HG02973 (cell line): ENCODE results near the gene COL4A1.
"Not testable (repeated sequence)": the region's sequence is repeated elsewhere in the genome, so short reads cannot be mapped to it uniquely, and the experiment has no call there.

ENCODE experiments used
- ATAC-seq: cut with Tn5 transposase; IDR thresholded peaks from one replicate; pipeline ENCODE4 v1.9.1; 2021; ENCODE audit warnings: moderate library complexity; ENCODE audit not compliant: unreplicated experiment

The COL4A1 gene

DNA sequence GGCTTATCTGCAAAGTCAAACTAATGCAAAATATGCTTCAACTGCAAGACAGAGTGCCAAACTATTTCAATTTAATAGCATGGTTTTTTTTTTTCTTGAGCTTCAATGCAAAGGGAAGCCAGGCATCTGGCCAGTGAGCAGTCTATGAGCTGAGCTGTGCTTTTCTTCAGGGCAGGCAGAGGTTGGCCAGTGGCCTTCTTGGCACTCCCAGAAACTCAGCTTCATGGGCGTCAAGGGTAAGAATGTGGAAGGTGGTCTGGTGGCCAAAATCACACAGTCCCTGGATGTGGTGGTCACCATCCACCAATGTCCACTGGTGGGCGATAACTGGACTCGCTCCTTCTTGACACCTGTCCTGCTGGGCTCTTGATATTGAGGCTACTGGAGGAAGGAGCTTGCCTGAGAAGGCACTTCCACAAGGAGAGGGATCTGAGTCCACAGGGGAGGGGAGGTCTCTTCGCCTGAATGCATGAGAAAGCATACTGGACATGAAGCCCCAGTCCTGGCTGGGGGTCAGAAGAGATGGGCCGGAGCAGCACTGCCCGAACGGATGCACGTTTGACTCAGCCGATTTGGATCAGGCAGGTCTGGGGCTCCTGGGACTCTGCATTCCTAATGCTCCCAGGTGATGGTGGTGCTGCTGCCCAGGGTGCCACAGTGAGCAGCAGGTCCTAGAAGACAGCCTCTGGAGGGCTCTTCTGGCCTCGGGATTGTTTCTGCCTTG lies 17.2 kb upstream of the COL4A1 start:
- ATAC-seq = no peak

DNA sequence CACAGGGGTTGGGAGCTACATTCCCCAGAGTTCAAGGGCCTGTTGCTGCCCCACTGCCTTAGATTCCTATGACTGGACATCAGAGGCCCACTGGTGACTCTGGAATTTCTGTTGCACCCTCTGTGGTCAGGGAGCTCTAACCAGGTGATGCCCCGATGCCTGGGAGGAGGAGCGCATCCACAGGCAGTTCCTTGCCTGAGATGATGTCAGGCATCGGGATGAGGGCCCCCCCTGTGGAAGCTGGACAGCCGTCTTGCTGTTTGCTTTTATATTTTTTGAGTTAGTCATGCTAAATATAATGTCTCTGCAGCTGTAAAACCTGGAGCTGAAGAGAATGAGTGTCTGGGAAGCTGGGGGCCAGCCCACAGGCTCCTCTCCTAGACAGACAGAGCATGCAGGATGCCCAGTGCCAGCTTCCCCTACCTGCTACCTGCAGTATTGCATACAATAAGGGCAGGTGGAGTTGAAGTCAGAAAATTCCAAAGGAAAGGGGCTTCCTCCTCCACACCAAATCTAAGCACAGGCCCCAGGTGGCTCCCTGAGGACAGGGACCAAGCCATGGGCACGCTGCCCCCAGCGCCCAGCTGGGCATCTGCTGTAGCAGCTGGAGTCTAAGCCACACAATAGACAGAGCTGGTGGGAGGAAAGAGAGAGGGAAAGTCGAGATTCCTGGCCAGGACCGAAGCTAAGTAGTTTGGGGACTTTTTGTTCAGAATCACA lies 16.4 kb upstream of the COL4A1 start:
- no peak for ATAC-seq

DNA sequence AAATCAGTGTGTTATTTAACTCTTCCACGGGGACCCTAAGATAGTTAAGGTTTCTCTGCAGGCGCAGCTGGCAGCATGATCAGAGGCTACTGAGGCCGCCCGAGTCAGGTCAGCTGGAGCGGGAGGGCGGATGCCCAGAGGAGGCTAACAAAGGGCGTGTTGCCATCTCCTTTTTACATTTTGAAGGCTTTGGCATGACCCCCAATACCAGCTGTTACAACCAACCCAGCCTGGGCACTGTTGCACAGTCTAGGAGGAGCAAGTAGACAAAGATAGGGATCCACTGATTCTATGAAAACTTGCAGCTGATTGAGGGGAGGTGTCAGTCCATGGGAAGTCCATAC lies 15.8 kb upstream of the COL4A1 start:
- no peak for ATAC-seq

DNA sequence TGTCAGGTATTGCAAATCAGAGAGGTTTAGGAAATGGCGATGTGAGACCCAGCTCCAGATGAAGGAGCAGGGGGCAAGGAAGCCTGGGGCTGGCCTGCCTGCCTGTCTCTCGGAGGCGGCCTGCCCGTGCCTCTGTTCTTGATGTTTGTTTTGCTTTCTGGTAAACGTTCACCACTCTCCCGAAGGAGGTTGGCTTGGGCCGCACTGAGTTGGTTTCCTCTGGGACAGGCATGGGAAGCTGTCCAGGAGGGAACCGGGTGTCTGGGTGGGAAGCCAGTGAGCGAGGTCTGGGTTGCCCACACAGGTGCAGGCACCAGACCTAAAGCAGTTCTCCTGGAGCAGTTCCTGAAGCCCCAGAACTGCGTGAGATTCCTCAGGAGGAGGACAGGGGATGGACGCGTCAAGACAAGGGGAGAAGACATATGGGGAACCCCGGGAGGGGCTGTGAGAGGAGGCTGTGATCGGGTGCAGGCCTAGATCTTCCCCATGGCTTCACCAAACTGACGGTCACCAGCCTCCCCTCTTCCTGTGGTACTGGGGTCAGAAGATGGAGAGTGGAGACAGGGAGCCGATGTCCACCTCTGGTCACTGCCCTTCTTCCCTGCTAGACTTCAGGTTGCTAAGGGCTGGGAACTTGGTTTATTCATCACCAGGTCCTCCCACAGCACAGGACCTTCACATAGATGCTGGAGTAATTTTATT lies 15.3 kb upstream of the COL4A1 start:
- no peak for ATAC-seq

DNA sequence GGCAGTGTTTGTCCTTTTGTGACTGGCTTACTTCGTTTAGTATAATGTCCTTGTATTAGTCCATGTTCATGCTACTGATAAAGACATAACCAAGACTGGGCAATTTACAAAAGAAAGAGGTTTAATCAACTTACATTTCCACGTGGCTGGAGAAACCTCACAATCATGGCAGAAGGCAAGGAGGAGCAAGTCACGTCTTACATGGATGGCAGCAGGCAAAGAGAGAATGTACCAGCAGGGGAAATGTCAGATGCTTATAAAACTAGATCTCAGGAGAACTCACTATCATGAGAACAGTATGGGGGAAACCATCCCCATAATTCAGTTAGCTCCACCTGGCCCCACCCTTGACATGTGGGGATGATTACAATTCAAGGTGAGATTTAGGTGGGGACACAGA lies 14.6 kb upstream of the COL4A1 start:
- ATAC-seq = not testable (repeated sequence)

DNA sequence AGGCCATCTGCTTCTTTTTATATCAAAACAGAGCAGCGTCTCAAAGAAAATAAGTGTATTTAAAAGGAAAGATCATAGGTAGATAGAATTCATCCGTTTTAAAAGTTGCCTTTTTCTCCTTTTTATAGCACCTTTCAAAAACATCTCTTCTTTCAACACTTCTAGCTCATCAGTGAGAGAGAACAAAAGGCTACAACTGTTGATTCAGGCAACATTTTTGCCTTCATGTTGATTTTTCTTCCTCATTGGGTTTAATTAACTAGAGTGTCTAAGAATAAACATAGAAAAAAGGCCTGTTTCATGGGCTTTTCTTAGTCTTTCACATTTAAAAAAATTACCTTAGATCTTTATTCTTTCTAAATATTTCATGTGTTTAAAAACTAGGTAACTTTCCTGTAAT lies 13.7 kb upstream of the COL4A1 start:
- ATAC-seq = no peak

DNA sequence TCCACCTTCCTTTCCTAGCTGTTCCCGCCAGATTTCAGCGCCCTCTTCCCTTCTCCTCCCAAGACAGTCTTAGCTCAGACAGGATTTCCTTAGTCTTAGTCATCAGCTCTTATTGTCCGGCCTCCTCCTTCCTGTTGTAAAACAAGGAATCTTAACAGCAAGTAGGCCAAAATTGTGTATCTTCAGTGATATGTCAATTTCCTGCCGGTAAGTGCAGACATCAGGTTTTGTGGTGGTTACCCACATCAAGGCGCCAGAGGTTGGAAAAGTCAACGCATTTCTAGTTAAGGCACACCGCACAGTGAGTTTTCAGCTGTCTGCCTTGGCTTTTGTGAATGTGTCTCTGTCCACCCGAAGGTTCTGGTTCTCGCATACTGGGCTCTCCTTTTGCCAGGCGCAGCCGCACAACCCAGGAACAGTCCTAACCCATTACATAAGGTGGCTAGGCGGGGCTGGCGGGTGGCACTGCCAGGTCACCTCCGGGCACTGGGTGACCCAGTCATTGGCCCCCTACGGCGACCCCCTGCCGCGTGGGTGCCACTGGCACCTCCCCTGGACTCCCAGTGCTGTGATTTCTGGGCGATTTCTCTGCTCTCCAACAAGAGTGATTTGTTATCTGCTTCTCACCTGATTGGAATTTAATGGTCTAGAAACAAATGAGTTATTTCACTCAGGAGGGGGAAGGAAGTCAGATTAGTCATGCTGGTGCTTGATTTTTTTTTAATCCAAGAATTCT lies 13.0 kb upstream of the COL4A1 start:
- ATAC-seq = no peak

DNA sequence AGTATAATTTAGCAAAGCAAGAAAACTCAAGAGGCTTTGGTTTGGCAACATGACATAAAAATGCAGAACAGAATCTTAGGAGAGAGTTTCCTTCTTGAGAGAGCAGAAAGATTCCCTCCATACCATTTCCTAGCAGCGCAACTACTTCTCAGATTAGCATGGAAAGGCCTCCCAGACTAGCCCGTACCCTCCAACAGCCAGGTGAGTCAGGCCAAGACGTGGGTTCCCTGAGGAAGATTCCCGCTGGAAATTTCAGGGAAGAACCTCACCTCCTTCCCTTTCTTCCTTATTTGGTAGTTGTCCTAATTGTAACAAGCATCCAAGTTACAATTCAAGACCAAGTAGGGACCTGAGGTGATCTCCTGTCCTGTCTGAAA lies 12.4 kb upstream of the COL4A1 start:
- ATAC-seq = no peak

DNA sequence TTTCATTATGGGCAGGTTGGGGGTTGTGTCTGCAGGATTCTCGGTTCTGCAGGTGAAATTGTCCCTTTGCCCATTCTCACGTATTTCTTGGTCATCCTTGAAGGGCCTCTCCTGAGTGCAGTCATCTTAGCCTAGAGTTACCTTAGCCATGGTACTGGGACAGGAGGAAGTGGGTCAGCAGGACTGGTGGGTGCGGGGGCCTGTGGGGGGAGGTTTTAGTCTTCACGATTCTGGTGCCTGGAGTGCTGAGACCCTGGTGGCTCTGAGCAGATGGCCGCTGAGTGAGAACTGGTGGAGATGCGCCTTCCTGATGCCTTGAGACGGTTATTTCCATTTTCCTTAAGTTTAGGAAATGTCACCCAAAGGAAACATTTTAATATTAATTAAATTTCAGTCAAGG lies 12.0 kb upstream of the COL4A1 start:
- ATAC-seq = no peak

DNA sequence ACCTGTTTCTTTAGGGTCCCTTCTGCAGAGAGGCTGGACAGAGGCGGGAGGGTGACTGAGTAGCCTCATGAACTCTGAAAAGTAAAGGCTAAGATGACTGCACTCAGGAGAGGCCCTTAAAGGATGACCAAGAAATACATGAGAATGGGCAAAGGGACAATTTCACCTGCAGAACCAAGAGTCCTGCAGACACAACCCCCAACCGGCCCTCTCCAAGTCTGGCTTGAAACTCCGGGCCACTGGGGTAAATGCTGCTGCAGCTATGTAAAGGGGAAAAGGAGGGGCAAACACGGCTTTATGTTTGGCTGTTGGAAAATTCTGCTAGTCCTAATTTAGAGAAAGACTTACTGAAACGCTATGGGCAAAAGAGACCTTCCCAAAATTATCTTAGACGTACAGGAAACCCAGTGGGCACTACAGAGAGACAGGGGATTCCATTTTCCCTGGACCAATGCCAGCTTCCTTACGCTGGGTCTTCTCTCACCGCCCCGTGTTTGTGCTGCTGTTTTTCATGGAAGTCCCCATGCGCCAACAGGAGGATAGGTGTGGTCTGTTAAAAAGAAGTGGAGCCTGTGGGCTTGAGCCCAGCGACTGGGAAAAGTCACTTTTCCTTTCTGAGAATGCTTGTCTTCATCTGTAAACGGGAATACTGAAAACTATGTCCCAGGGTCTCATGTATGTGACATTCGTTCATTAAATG lies 10.7 kb upstream of the COL4A1 start:
- no peak for ATAC-seq

DNA sequence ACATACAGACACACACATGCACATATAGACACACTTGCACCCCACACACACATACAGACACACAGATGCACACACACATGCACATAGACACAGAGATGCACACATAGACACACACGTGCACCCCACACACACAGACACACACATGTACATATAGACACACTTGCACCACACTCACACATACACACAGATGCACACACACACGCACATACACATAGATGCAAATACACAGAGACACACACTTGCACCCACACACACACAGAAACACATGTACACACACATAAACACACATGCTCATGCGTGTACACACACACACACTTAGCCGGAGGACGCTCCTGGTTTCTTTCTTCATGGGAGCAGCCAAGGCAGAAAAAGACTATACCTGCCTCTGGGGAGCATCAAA lies 10.1 kb upstream of the COL4A1 start:
- ATAC-seq = no peak

DNA sequence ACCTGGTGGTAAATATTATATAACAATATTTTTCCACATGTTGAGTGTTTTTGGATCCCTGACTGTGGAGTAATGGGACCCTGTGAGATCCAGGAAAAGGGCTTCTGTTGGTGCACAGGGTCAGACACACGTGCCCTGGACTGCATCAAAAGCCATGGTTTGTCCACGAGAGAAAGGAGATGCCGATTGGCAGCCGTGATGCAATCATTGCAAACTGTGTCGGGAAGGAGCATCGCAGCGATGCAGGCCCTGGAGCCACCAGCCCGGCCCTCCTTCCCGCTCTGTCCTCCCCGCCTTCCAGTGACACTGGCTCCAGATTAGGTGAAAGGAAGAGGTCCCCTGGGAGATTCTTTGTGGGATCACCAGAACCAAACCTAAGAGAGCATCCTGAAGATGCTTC lies 9.2 kb upstream of the COL4A1 start:
- no peak for ATAC-seq

DNA sequence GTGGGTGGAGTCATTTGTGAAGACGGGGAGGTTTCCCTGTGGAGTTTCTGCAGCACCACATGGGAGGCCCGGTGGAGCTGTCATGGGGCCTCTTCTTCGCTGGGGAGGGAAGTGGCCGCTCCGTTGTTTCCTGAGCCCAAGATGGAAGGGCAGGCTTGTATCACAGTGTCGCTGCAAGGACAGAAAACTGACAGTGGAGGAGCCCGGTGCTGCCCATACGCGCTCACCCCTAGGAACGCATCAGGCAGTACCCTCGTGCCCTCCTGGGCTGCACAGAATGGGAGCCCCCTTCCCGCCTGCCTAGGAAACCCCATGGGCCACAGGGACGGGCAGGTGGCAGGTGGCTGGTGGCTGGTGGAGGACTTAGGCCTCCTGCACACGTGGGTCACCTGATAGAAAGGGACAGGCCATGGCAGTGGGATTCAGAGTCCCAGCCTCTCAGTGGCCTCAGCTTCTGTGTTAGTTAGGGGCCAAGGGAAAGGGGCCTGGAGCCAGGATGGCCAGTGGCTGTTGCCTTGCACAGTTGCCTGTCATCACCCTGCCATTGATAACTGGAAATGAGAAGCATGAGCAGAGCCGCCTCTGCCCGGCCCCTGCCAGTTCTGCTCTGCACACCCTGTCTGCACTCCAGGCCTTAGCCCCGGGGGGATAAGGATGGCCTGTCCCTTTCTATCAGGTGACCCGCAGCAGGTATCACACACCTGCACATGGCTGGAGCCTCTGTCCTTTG lies 7.7 kb upstream of the COL4A1 start:
- ATAC-seq = no peak

DNA sequence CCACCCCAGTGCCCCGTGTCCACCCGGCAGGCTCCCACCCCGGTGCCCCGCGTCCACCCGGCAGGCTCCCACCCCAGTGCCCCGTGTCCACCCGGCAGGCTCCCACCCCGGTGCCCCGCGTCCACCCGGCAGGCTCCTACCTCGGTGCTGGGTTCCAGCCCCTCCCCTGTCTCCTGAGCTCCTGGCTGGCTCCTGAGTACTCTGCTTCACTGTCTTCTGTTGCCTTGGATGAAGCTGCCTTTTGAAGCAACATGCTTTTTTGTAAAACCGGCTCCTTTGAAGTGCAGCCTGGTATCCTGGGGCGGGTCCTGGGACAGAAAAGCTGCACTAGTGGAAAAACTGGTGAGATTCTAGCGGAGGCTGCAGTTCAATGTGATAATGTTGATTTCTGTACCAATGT lies 6.8 kb upstream of the COL4A1 start:
- ATAC-seq = not testable (repeated sequence)

DNA sequence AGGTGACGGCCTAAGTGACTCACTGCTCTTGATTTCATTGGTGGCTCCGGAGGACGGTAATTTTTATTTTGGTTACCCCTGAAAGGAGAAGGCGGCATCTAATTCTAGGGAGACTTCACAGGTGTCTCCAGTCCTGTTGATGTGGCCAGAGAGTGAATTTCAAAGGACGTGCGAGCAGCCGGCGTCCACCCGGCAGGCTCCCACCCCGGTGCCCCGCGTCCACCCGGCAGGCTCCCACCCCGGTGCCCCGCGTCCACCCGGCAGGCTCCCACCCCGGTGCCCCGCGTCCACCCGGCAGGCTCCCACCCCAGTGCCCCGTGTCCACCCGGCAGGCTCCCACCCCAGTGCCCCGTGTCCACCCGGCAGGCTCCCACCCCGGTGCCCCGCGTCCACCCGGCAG lies 6.3 kb upstream of the COL4A1 start:
- ATAC-seq = not testable (repeated sequence)

DNA sequence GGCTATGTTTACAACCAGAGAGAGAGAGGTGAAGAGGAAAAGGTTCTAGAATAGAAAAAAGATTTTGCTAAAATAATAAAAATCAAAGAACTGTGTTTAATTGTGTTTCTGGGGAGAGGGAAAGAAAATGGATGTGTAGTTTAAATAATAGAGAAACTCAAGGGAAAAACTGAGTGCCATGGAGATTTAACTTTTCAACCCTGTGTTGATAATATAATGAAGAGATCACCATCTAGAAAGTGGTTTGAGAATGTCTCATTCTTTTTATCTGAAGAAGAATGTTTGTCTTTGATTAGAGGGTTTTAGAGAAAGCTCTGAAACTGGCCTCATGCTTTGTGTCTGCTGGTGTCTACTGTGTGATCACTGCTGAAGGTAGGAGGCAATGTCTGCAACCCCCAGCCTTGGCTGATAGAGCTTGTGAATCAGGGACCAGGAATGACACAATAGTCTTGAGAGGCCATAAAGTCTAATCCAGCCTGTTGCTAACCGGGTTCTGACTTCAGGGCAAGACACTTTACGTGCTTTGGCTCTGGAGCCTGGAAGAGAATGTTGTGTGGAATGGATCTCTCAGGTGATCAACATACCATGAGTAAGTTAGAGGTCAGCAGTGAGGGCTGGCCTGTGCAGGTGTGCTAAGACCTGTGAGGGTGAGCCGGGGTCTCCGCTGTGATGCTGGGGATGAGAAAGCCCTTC lies 5.5 kb upstream of the COL4A1 start:
- ATAC-seq = no peak

DNA sequence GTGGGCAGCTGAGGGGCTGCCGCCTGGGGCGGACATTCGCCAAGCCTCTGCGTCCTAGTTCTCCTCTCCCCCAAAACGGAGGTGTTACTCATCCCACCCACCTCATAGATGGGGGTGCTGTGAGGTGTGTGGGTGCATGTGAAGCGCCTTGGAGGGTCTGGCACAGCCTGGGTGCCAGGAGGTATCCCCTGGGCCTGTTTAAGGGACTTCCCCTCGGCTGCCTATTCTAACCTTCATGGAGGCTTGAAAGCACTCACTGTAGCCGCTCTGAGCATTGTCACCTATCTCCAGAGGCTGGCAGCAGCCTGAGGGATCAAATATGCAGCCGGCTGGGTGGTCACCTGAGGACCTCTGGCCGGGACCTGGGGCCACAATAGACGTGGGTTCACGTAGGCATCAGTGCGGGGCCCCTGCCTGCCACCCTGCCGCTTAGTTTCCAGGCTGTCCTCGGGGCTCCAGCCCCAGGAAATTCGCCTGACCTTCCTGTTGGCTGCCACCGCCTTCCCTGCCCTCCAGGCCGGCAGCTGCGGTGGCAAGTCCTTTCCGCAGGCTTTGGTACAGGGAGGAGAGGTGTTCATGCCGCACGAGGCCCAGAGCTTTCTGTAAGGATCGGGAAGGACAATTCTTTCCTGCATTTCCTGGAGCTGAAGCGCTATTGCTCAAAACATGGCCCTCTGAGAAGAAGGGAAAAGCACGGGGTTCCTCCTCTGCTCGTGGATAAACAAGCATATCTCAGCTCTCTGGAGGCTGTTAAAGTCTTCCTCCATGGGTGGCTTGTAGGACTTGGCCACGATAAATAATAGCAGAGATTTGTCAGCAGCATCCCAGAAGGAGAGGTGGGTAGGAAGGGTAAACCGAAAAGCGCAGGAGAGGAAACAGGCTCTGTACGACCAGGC lies 4.7 kb upstream of the COL4A1 start:
- ATAC-seq = no peak

DNA sequence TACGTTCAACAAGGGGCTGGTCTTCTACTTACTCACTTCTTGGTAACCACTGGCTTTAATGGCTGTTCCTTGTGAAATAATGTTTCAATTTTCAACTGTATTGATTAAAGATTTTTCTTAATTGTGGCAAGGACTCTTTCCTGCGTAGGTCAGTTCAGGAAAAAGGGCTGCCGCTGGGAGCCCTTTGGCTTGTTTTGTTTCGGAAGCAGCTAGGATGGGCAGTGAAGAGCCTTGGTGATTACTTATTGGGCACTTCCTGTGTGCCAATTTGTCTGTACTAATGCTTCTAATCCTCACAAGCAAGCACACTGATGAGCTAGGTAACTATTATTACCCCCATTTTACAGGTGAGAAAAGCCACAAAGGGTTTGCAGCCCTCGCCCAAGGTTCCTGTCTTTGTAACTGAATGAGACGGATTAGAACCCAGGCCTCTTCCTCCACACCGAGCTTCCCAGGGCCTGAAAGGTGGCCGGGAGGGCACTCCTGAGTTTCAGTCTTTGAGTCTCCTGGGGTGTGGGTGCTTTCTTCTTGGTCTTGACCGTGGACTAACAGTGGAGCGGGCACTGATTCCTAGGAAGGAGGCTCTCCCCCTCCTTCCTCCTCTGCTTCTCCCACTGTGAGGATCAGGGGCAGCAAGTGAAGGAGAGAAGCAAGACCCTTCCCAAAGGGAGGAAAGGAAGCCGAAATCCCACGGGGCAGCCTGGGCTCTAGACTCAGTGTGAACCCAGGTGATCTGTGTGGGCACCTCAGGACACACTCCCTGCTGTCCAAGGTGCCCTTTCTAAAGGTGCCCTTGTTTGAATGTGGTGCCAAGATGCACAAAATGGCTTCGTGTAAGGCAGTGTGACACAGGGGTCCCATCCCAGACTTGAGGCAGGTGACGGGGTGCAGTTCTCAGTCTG lies 3.8 kb upstream of the COL4A1 start:
- ATAC-seq = no peak
